Activated CD4-positive, alpha-beta T cell treated with anti-CD3 and anti-CD28 coated beads, Interleukin-2, amount 50 U/mL, for 16 hours (primary cell): ENCODE measurements around the gene MEOX2.

Experiments
- DNase-seq: peaks from one replicate; pipeline ENCODE4 v3.0.0-alpha.2; 2020

MEOX2 gene

GRCh38 chr7:15680446-15680845 is 6.0 kb downstream of the MEOX2 start:
- DNase-seq = no peak

GRCh38 chr7:15679306-15679705 is 7.2 kb downstream of the MEOX2 start:
- no peak for DNase-seq

DNA sequence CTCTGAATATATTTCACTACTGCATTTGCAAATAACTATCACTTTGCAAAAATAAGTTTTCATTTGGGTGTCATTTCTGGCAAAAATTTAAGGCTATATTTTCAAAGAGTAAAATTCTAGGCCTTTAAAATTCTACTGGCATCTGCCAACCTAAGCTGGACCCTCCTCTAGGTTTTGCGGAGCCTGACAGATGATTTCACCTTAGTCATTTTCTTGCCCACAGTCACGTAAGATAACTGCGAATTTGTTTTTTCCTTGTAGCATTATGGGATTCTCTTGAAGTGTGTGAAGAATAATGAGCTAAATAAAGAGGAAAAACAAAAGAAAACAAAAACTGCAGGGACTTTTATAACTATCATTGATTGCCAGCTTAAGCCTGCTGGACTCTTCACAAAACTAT is 7.8 kb downstream of the MEOX2 start:
- no peak for DNase-seq

DNA sequence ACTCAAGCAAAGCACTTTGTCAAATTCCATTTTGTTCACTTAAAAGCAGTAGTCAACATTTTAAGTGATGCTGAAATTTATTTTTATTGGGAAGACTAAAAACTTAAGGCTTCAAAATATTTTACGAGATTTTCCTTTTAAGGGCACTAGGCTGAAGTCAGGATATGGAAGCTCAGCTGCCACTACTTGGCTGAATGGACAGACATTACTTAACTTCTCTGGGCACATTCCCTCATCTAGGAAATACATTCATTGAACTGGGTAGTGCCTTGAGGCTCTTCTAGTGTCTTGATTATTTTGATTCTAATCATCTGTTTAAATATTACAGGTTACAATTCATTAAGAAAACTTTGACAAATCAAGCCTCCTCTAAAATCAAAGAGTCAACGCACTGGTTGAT is 11.1 kb downstream of the MEOX2 start:
- DNase-seq = no peak

DNA sequence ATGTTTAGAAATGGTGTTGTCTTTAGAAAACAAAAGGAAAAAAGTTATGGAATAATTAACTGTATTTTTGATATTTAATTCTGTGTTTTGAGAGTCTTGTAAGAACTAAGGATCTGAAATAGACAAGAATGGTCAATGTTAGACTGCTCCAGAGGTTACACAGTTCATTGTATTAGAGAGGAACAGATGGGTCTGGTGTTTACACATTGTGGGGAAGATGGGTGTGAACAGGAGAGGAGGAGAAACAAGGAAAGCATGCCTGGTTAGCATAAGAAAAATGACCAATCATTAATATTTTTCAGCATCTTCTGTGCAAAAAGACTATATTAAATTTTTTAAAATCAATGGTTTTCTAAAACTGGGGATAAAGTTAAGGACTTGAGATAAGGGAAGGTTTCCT is 11.9 kb downstream of the MEOX2 start:
- no peak for DNase-seq

GRCh38 chr7:15669443-15670090 is 16.9 kb downstream of the MEOX2 start:
- DNase-seq = no peak

GRCh38 chr7:15667991-15668390 is 18.5 kb downstream of the MEOX2 start:
- DNase-seq = no peak

GRCh38 chr7:15662451-15662850 is 24.0 kb downstream of the MEOX2 start:
- DNase-seq = no peak

- DNase-seq = no peak
These were observed 28.2 kb downstream of the MEOX2 start for GRCh38 chr7:15658247-15658646.

DNA sequence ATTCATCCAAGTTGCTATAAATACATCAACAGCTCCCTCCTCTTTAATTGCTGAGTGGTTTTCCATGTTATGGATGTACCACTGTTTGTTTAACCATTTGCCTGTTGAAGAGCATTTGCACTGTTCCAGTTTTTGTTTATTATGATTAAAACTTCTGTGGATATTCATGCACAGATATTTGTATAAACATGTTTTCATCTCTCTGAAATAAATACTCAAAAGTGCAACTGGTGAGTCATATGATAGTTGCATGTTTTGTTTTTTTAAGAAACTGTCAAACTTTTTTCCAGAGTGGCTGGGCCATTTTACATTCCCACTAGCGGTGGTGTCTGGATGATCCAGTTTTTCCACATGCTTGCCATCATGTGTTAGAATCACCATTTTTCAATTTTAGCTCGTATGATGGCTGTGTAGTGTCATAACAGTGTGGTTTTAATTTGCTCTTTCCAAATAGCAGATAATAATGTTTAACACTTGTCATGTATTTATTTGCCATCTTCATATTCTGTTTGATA is 33.6 kb downstream of the MEOX2 start:
- DNase-seq = no peak

- DNase-seq = no peak
These were observed 34.8 kb downstream of the MEOX2 start for GRCh38 chr7:15651693-15652092.

DNA sequence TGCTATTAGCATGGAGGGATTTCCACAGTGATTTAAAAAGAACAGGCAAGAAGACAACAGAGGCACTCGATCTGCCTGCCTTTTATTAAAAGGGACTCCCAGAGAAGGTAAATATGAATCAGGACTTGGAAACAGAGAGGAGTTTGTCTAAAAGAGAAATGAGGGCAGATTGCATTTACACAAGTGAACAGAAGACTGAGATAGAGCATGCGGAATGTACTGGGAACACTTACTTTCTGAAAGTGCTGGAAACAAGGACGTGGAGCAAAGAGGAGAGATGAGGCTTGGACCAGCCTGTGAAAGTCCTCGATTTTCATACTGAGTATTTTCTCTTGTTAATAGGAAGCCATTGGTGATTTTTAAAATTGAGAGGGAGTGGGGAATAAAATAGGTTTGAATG is 35.7 kb downstream of the MEOX2 start:
- DNase-seq = no peak

GRCh38 chr7:15648461-15648961 is 38.0 kb downstream of the MEOX2 start:
- DNase-seq = no peak

DNA sequence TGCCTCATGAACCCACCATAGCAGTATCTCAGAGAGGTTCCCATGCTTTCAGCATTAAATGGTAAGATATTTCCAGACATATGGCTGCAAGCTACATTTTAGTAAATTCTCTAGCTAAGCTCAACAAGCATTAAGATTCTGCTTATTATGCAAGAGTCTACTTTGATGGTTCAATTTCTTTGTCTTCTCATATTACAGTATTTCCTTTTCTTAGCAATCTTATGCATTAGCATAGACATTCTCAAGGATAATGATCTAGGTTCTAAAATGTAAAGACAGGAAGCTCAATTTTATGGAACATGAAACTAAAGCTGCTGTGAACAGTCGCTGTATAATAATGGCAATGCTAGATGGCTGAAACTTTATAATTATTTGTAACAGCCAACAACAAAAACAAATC is 39.2 kb downstream of the MEOX2 start:
- no peak for DNase-seq

- DNase-seq = no peak
These were observed 43.3 kb downstream of the MEOX2 start for GRCh38 chr7:15643000-15643705.

GRCh38 chr7:15628876-15629275 is 57.6 kb downstream of the MEOX2 start:
- DNase-seq = no peak

- no peak for DNase-seq
These were observed 60.4 kb downstream of the MEOX2 start for GRCh38 chr7:15626041-15626440.

DNA sequence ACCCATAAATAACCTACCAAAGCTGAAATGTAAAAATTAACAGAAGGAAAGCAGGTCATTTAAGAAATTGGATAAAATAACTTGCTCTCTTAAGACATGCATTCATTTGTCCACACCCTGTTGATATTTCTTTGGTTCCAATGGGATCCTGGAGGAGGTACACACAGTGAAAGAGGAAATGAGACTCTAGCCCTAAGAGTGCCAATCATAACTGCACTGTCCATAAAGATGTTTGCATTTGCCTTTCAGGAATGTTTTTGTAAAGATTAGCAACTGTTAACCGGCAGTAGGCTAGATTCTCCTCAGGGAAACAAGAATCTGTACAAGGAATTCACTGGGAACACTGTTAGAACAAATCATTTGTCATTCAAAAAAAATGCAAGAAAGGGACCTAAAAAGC is 61.0 kb downstream of the MEOX2 start:
- DNase-seq = no peak

GRCh38 chr7:15621468-15621867 is 65.0 kb downstream of the MEOX2 start:
- no peak for DNase-seq

- DNase-seq = no peak
These were observed 65.8 kb downstream of the MEOX2 start for GRCh38 chr7:15620491-15621185.

DNA sequence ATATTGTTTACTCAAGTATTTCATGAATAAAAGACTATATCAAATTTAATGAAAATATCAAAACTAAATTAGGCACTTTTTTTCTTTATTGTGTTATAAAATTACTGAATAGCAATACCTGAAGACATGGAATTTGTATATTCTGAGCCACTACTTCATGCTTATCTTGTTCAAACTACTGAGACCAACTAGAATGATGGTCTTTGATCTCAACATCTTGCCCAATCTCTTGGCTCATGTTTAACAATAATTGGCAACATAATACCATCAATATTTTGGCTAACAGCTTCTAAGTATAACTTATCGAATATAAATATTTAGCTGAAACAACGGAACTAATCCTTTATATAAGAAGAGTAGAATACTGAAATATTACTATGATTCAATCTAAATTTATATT is 68.2 kb downstream of the MEOX2 start:
- DNase-seq = no peak

DNA sequence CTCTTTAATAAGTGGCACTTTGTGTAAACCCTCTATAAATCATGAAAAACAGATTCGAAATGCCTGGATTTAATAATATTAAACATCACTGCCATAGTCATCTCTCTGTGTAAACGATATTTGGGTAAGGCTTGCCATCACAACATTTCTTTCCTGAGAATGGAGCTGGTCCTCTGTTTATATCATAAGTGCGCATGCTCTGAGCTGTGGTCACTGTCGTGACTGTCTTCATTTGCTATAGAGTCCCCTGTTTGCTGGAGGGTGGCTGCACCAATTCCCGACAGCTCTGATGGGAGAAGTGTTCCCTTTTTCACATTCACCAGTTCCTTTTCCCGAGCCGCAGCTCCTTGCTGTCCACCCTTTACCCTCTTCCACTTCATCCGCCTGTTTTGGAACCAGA is 74.3 kb downstream of the MEOX2 start:
- no peak for DNase-seq

DNA sequence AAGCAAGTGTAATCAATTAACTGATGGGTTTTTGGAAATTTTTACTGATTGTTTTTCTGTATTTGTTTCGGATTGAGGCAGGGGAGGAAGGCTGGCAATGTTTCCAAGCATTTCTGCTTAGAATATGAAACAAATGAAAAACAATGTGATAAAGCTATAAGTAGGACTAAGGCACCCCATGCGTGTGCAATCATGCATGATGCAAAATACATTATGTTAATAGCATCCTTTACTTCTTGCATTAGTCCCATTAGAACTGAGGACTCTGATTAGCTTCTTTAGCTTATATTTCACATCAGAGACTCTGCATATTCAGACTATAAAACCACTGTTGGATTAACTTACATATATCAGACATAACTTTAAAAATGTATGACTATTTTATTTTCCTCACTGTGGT is 76.0 kb downstream of the MEOX2 start:
- DNase-seq = no peak

DNA sequence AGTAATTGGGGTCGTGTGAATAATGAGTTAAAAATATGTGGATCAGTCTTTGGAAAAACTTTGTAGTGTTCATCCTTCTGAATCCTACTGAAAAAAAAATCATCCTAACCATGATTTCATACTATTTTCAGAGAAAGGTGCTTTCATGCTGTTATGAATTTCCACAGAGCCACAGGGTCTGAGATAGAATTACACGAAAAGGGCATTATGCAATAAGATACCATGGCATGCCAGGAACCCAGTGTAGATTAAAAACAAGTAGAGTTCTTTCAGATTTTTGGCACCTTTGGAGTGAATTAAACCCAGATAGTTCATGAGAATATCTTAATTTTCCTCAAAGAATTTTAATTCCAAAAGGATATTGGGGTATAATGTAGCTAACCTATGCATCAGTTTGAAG is 77.2 kb downstream of the MEOX2 start:
- no peak for DNase-seq
